GM21576 (cell line): ENCODE data around the gene TRIP11.

Experiments
- ATAC-seq: cut with Tn5 transposase; IDR thresholded peaks from one replicate; pipeline ENCODE4 v1.9.1; 2021; ENCODE audit warnings: mild to moderate bottlenecking, moderate library complexity; ENCODE audit not compliant: unreplicated experiment

The TRIP11 gene

DNA sequence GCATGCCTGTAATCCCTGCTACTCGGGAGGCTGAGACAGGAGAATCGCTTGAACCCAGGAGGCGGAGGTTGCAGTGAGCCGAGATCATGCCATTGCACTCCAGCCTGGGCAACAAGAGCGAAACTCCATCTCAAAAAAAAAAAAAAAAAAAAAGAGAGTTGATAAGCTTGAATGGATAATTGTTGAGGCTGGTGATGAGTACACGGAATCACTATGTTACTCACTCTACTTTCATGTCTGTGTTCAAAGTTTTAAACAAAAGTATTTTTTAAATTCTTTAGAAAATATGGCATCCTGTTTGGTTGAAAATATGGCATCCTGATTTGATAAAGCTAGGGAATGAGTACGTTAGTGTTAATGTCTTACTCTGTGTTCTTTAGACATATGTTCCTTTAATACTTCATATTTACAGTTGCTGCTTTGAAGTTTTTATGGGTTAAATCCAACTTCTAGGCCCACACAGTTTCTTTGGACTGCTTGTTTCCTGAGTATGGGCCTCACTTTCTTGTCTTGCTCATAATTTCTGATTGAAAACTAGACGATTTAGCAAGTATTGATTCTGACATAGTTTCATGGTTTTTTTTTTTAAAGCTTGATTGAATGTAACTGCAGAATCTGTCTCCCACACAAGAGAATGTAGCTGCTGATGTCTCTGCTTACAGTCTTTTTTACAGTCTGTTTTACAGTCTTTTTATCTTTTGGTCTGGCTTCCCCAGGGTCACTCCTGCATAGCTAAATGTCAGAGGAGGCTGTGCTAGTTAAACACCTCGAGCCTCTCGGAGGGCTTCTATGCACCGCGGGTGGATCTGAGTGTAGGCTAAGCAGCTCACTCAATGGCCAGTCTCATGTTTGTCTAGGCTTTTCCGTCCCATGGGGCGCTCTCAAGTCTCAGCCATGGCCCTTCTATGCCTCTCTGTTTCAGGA is 78.3 kb downstream of the TRIP11 start:
- ATAC-seq: no peak

DNA sequence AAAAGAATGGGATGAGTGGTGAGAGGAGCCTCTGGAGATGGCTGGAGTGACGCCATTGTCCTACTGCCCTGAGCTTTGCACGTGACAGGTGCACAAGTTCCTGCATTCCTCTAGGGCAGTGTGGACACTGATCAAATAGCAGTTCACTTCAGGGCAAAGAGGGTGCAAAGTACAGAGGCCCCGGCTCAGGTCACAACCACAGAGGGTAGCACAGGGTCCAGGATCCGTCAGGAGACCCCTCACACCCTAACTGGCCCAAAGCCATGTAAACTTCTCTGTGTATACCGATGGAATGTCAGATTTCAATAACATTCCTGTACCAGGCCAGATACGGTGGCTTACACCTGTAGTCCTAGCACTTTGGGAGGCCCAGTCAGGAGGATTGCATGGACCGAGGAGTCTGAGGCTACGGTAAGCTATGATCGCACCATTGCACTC is 82.0 kb downstream of the TRIP11 start:
- no peak for ATAC-seq

DNA sequence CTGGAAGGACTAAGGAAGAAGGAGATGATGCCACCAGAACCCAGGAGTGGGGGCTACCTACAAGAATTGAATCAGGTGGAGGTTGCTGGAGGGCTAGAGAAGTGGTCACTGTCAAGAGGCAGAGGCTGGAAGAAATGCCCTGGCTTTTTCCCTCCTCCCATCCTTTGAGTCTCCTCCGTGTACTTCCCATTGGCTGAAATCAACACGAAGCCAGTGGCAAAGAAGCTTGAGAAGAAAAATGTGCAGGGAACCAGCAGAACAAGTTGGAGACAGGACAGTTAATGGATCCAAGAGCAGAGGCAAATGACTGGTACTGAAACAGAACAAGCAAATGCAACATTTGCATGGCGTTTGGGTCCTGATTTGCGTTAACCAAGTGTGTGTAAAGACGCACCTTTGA is 83.2 kb downstream of the TRIP11 start:
- no peak for ATAC-seq

DNA sequence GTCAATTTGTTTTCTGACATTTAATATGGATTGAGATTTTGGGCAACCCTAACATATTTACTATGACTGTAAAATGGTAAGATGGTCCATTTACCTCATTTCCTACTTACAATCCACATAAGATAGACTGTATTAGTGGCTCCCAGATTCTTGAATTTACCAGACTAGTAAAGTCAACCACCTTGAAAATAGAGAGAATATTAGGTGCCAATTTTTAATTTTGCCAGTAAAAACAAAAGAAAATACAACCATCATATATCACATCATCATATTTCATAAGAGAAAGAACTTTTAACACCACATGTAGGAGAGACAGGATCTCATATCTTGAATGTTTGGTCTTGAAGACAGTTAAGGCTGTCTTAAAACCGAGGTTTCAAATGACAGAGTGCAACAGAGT is 84.7 kb downstream of the TRIP11 start:
- no peak for ATAC-seq

DNA sequence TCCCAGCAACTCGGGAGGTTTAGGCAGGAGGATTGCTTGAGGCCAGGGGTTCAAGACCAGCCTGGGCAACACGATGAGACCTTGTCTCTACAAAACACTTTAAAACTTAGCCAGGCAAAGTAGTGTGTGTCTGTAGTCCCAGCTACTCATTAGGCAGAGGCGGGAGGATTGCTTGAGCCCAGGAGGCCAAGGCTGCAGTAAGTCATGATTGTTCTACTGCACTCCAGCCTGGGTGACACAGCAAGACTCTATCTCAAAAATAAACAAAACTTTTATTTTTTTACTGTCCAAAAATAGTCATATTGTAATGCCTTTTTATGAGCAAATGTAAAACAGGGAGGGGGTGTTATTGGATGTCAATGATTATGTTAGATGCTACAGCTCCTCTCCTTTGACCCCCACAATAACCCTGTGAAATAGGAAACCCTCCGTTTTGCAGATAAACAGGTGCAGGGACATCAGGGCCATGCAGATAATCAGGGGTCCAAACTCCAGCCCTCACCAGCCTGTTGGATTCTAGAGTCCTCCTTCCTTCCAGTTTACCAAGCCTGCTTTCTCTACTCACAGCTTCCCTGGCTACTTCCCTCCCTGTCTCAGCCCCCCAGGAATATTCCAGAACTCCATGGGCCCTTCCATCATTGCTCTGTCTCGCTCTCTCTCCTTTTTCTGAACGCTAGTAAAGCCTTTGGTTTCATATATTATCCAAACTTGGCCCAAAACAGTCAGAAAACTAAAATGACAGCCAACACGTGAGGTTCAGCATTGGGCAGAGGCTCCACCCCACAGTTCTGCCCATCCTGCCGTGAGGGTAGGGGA is 86.5 kb downstream of the TRIP11 start:
- no peak for ATAC-seq

DNA sequence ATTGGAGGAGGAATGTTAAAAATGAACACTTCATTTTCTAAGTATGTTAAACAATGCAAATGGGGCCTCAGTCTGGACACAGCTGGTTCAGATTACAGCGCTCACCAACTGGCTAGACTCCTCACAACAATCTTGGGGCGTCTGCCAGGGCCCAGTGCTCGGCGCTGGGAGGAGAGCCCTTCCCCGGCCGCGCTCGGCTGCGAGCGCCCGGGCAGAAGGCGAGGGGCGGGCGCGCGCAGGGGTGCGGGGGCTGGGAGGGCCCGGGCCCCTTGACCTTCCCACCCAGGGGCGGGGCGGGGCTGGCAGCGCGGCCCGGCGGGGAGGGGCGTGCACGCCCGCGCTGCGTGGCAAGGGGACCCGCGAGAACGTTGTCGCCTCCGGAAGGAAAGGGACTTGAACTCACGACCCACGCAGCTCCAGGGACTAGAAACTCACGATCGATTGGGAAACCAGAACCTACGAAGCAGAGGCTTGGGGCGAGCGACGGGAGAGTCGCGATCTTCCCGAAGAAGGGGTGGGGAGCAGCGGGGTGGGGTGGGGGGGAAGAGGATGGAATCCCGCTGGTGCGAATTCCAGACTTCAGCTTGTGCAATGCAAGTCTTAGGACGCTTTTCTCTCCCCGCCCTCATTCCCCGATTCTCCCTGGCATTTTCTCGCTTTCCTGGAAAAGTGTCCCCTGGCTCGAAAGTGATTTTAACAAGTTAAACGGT is 92.2 kb downstream of the TRIP11 start, which contains the start of gene FBLN5:
TSS of gene FBLN5 (minus strand) at position 220 of the 710 bp plus-strand sequence. CDS start 465 bp downstream, outside the sequence.
- no peak for ATAC-seq

DNA sequence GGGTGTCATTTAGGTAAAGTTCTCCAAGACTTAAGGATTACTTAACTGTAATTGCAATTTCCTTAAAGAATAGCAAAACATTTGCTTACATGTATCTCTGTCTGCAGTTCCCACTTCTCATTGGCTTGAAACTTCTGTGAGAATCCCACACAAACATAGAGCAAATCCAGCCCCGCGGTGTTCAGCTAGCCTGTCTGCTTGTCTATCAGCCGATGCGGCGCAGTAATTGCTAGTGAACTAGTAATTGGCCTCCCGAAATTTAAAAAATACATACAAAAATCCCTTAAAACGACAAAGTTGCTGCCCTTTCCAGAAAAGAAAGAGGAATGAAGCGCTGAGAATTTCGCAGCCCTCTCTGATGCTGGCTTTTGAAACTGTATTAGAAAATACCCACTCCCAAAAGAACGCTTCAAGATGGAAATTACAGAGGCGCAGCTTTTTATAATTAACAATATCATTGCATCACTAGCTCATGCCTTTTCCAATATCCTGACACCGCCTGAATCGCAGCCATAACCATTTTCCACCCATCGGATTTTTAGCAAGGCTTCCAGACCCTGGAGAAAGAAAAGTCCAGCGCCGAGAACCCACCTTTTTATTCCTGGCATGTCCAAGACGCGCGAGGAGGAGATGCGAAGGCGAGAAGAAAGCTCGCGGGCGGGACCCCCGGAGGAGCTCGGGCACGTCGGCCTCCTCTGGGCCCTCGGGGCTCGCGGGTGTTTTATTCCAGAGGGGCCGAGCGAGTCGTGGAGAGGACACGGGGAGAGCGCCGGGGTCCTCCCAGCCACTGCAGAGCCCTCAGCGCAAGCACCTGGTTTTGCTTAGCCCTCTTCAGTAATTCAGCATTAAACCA is 93.0 kb downstream of the TRIP11 start:
- no peak for ATAC-seq

DNA sequence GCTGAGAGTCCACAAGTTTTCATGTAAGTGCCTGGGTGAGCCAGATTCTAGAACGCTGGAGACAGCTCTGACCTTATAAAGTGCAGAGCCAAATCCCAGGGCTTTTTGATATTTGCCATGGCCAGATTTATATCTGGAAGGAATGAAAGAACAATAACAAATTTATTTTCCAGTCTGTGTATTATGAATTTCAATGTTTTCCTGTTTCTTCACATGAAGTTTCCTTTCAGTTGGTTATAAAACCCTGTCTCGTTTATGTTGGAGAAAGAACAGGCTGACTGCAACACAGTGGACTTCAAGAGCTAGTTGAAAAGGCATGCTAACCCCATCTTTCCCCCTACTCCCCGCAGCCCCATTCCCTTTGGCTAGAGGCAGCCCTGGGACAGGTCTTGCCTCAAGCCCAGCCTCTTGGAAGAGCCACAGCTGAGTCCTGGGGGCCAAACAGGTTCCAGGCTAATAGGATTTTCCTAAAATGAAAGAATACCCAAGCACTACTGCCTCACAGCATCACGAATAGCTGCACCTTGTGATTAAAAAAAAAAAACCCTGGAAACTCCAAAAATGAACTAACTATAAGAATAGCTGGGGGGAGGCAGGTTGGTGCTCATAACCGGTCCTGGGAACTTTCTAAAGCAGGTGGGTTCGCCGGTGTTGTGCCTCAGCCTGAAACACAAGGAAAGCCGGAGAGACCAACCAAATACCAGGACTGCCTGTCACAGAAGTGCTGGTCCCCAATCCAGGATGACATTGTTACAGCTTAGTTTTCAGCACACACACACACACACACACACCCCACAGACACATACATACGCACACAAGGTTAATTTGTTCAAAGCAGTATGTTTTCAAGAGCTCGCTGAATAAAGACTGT is 93.9 kb downstream of the TRIP11 start:
- ATAC-seq: no peak

DNA sequence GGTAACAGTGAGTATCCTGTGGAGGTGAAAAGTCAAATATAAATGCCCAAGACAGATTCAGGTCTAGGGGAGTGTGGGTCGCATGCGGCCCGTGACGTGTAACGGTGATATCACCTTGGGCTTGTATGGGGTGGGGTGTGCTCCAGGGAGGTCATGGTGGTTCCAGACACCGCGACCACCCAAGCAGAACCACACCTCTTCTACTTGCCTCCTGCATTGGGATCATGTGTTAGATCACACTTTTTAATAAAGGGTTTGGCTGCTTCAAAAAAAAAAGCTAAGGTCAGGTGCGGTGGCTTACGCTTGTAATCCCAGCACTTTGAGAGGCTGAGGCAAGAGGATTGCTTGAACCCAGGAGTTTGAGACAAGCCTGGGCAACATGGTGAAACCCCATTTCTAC is 96.9 kb downstream of the TRIP11 start:
- ATAC-seq: no peak

DNA sequence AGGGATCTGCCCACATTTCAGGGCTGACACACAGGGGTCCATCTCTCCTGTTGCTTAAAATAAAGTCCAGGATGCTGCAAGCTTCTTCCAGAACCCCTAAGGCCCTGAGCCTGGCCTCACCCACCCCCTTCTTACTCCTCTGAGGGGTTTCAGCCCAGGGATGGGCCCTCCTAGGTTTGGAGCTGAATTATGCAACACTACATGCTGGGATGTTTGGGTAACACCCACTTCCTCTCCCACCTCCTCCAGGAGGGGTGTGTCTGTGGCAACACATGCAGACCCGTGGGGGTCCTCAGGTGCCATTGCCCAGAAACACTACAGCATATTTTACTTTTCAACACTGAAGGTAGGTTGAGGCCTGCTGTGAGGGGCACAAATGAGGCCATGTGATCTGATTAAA is 97.7 kb downstream of the TRIP11 start:
- ATAC-seq: no peak

DNA sequence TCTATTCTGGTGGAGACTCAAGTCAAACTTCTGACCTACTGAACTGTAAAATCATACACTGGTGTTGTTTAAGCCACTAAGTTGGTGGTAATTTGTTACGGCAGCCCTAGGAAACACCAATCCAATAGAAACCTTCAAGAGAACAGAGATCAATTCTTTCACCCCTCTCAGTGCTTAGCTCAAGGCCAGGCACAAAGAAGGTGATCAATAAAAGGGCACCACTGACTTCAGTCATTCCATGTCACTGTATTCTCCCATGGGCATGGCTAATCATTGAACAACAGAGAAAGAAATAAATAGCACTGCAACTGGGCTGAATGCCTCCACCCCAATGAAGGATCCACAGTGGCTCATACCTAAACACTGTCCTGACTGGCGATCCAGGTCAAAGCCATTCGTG is 99.7 kb downstream of the TRIP11 start:
- ATAC-seq: no peak

DNA sequence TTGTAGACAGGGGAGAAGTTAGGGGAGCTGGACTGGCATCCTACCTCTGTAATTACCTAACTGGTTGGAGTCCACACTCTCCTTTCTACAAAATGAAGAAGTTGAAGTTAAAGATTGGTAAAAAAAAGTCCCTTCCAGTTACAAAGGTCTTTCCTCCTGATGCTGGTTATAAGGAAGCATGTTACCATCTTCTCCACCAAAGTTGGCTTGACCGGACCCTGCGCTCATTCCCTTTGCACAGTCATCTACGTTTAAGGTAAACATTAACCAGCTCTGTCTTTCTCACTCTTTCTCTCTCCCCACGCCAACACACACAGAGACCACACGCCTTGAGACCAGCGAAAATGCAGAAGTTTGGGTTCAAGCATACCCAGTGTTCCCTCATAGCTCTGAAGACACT is 104.3 kb downstream of the TRIP11 start:
- no peak for ATAC-seq

DNA sequence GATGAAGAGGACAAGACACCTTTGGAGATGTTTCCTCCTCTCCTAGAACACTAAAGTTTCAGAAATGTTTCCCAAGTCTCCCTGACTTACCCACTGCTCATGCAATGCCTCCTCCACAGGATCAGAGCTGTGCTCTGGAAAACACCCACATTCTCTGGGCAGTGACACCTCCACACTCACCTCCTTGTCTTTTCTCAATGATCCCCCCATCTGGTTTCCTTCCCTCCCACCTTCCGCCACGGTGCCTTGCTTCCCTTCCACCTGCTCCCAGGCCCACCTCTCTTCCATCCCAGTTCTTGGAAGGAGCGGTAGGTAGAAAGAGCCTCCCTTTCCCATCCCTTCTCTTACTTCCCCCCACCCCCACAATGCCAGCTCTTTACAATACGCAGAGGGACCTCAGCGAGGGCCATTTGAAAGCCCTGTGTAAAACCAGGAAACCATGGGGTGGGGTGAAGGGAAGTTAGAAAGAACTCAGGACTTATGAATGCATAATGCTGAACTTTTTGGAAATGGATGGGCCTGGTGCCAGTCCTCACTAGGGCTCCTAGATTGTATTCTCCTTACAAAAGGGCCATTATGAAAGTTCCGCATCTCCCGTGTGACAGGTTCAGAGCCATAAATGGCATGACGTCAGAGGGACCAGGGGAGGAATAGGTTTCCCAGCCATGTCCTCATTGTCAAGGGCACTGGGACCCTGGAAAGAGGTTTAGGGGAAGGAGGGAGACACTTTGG is 105.1 kb downstream of the TRIP11 start:
- ATAC-seq: no peak

DNA sequence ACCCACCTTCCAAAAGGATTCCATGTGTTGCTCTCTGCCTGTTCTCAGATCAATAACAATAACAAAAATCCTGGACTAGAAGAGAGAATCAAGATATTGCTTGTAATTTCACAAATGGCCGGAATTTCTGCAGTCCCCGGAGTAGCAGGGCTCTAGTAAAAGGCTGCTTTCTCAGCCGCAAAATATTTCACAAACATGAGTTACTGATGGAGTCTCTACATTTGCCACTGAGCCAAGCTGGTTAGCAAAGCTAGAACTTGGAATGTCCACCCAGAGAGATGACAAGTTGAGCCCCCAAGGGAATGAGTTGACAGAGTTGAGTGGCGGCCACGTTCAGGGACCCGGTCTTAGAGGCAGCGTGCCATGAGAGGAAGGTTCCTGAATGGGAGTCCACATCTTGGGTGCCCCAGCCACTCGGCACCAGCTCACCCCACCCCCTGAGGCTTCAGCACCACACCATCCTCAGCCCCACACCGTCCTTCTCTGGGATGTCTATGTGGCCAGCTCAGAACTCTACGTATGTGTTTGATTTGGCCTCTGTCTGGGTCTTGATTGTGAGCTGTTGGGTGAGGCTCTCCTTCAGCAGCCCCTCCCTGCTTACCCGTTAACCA is 108.3 kb downstream of the TRIP11 start:
- ATAC-seq: no peak

DNA sequence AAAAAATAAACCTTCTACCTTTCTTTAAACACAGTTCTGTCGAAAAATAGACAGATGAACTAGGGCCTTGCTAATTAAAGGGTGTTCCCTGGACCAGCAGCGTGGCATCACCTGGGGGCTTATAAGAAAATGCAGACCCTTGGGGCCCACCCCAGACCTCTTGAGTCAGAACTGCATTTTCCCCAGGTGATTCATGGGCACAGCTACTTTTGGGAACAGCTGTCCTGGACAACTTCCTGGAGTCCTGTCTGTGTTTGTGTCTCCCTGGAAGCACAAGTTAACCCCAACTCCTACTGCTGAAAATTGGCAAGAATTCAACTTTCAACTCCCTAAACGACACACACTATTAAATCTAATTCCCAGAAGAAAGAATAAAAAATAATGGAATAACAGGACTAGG is 110.2 kb downstream of the TRIP11 start:
- ATAC-seq: no peak

DNA sequence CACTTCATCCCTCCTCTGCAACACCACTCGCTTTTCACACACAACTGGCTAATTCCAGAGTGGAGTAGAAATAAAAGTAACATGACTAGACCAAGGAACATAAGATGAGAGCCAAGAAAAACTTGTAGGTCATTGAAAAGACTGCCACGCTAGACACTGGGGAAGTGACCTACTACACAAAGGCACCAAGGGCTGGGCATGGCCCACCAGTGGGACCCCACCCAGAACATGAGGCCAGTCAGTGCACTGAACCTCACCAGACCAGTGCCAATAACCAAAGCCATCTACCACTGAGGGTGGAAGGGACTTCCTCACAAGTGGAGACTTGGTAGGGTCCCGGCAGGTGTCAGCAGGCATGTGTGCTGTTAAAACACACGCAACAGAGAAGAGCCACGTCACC is 112.1 kb downstream of the TRIP11 start:
- ATAC-seq: no peak

DNA sequence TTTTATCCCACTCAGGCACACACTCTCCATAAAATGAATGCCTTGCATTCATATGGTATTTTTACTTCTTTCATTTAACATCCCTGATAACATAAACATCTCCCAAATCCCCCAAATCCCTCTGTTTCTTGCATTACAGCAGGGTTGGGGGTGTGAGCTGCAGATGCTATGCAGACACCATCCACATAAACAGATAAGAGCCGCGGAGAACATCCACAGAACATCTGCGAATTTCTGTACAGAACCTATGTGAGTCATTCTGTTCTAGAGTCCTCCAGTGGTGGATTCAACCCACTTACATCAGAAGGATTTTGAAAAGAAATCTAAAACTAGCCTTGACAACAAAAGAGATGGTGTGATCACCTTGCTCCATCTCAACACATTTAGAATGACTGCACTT is 112.7 kb downstream of the TRIP11 start:
- no peak for ATAC-seq
